Measurements from ENCODE around the gene SFPQ. TPM values are rescaled to one million over a fixed set of nuclear protein-coding genes. Genes with fewer than 3 reads are reported as not detected.

The SFPQ gene
- total RNA-seq, 1 experiment from 2014 or later: 354 TPM

- ATAC-seq (no peak), DNase-seq (ENCODE audit: low spot score) (no peak)
- ChIA-PET CTCF (no interaction called here), POLR2A (no interaction called here)
- Mint-ChIP-seq H3K27me3 (ENCODE audit: low read depth) (peaks cover 40% of the 10 kb centered on the region), H3K27ac (no peak overlapping the region), H3K4me3 (no peak overlapping the region), H3K9me3 (peaks cover 25% of the 10 kb centered on the region), H3K36me3 (peaks cover 18% of the 10 kb centered on the region), H3K4me1 (no peaks in the 10 kb centered on the region)
- TF ChIP-seq GTF2I (CRISPR knock-in tag; conservative IDR thresholded peaks at IDR 0.05) (no peak), MLX (CRISPR knock-in tag; IDR thresholded peaks at IDR 0.05) (no peak), ZBTB21 (CRISPR knock-in tag; IDR thresholded peaks at IDR 0.05; ENCODE audit: borderline replicate concordance) (no peak), ZNF121 (CRISPR knock-in tag; IDR thresholded peaks at IDR 0.05) (no peak), HMGXB4 (CRISPR knock-in tag; IDR thresholded peaks at IDR 0.05) (no peak), IRF1 (CRISPR knock-in tag; IDR thresholded peaks at IDR 0.05) (no peak), USF2 (CRISPR knock-in tag; IDR thresholded peaks at IDR 0.05) (no peak), NFYB (CRISPR knock-in tag; conservative IDR thresholded peaks at IDR 0.05; ENCODE audit: low read depth) (no peak), IRF2 (CRISPR knock-in tag; IDR thresholded peaks at IDR 0.05; ENCODE audit: borderline replicate concordance, low read depth) (no peak), ZMAT4 (CRISPR knock-in tag; IDR thresholded peaks at IDR 0.05) (no peak), NR3C1 (CRISPR knock-in tag; conservative IDR thresholded peaks at IDR 0.05; ENCODE audit: low read depth) (no peak)
These were observed 56.2 kb downstream of the SFPQ start for GRCh38 chr1:35136780-35137179.

Other genes with a start within 250 kb of the SFPQ start
- 8.7 to 11.0 TPM (median 10.6 TPM) in 3 replicates for gene TMEM35B, start 207.8 kb downstream of the SFPQ start, total RNA-seq (2021)
- gene ZMYM6, start 161.2 kb downstream of the SFPQ start, total RNA-seq (2021): 12.5 to 16.5 TPM (median 13.8 TPM) in 3 replicates
- 37.0 to 39.2 TPM (median 38.5 TPM) in 3 replicates for gene ZMYM1, start 113.8 kb downstream of the SFPQ start, total RNA-seq (2021)
- gene ZMYM4, start 75.6 kb upstream of the SFPQ start, total RNA-seq (2021): 60.3 to 66.8 TPM (median 63.8 TPM) in 3 replicates